HCT116 (cell line): ENCODE results near the gene FBXW4. TPM values are rescaled to one million over a fixed set of nuclear protein-coding genes. Genes with fewer than 3 reads are reported as not detected.

ENCODE experiments used
- ATAC-seq: fragments of 200-7000 bp; cut with Tn5 transposase; 2 replicates; pipeline ENCODE4 v1.9.1; 2020; ENCODE audit warnings: mild to moderate bottlenecking, moderate library complexity
- BruUV-seq: library from RNA; stranded (reverse); fragments of 400-500 nt; replicated peaks from 2 replicates; lab custom pipeline; 2021; lab: Mats Ljungman, UMichigan
- CTCF ChIA-PET: fragments of 300-600 bp; sonication (Branson Sonifier 250); formaldehyde crosslinking; loops from one replicate; lab custom pipeline; 2021; ENCODE audit warnings: antibody characterized with exemption; lab: Charles Lee
- POLR2A ChIA-PET: fragments of 300-600, 350-600 bp; sonication (Branson Sonifier 250); formaldehyde crosslinking; loops from one replicate; lab custom pipeline; 2021; ENCODE audit warnings: antibody characterized with exemption; lab: Charles Lee
- RAD21 ChIA-PET, 2 experiments: fragments of 300-600 bp; sonication (Branson Sonifier 250); formaldehyde crosslinking; loops; one replicate each; lab custom pipeline; 2023; ENCODE audit warnings: low total read pairs in 2 of 2; ENCODE audit not compliant: uncharacterized antibody in 2 of 2, unreplicated experiment in 2 of 2, low non-redundant PET in 1 of 2; lab: Charles Lee
- DNase-seq: peaks from one replicate; pipeline ENCODE4 v3.0.0-alpha.2; 2010; ENCODE audit warnings: low read depth, low spot score
- H2AFZ ChIP-seq: fragments of 200-600 bp; shearing (Covaris generic), sonication (generic); 2 replicates; pipeline ENCODE4 v1.6.1; 2017; ENCODE audit warnings: low read depth, mixed run types, mixed read lengths, antibody characterized with exemption, low read length; ENCODE audit not compliant: poor library complexity, severe bottlenecking
- H3K27ac ChIP-seq: 2 replicates; pipeline ENCODE4 v1.5.1; 2012; ENCODE audit warnings: low read depth, low read length
- H3K27me3 ChIP-seq: fragments of 200-600 bp; sonication (generic); 2 replicates; pipeline ENCODE4 v1.6.1; 2016; ENCODE audit warnings: mixed run types, low read length, mixed read lengths; ENCODE audit not compliant: insufficient read depth
- H3K36me3 ChIP-seq, 2 experiments: fragments of 200-500 bp in 1 of 2; fragments of 200-600 bp in 1 of 2; sonication (Bioruptor generic) in 1 of 2; sonication (generic) in 1 of 2; 2 replicates each; pipeline versions ENCODE4 v1.5.1 to v1.6.1; 2014 to 2016; ENCODE audit warnings: low read length in 2 of 2, inconsistent platforms in 1 of 2, mixed read lengths in 1 of 2, mixed run types in 1 of 2; ENCODE audit not compliant: insufficient read depth in 2 of 2, control insufficient read depth in 1 of 2
- H3K4me1 ChIP-seq, 2 experiments: fragments of 200-600 bp in 1 of 2; sonication (generic) in 1 of 2; 2 replicates each; pipeline versions ENCODE4 v1.5.1 to v1.6.1; 2012 to 2017; ENCODE audit warnings: low read length in 2 of 2, inconsistent platforms in 1 of 2, mild to moderate bottlenecking in 1 of 2, mixed read lengths in 1 of 2, mixed run types in 1 of 2, moderate library complexity in 1 of 2; ENCODE audit not compliant: insufficient read depth in 2 of 2, control insufficient read depth in 1 of 2
- H3K4me2 ChIP-seq: fragments of 200-600 bp; sonication (generic); 2 replicates; pipeline ENCODE4 v1.6.1; 2017; ENCODE audit warnings: mixed run types, low read length, mixed read lengths
- H3K4me3 ChIP-seq, 2 experiments: fragments of 200-600 bp in 1 of 2; sonication (generic) in 1 of 2; replicated peaks in 1 of 2; 2 replicates each; pipeline ENCODE4 v1.5.1; 2011 to 2016; ENCODE audit warnings: low read length in 2 of 2, control low read depth in 1 of 2, low read depth in 1 of 2, mild to moderate bottlenecking in 1 of 2, mixed read lengths in 1 of 2, mixed run types in 1 of 2
- H3K79me2 ChIP-seq: fragments of 200-600 bp; sonication (generic); 2 replicates; pipeline ENCODE4 v1.6.1; 2017; ENCODE audit warnings: mild to moderate bottlenecking, mixed run types, low read length, moderate library complexity, mixed read lengths; ENCODE audit not compliant: insufficient read depth
- H3K9ac ChIP-seq: fragments of 200-600 bp; sonication (generic); 2 replicates; pipeline ENCODE4 v1.6.1; 2016; ENCODE audit warnings: low read length, mixed read lengths
- H3K9me2 ChIP-seq: fragments of 200-600 bp; sonication (generic), shearing (Covaris generic); 2 replicates; pipeline ENCODE4 v1.6.1; 2017; ENCODE audit warnings: mixed run types, mild to moderate bottlenecking, moderate library complexity; ENCODE audit not compliant: insufficient read depth
- H3K9me3 ChIP-seq, 2 experiments: fragments of 200-500 bp in 1 of 2; fragments of 200-600 bp in 1 of 2; sonication (Bioruptor generic) in 1 of 2; sonication (generic) in 1 of 2; 2 replicates each; pipeline ENCODE4 v1.6.1; 2014 to 2017; ENCODE audit warnings: low read length in 2 of 2, mixed read lengths in 2 of 2, inconsistent platforms in 1 of 2, low read depth in 1 of 2, mild to moderate bottlenecking in 1 of 2, mixed run types in 1 of 2, moderate library complexity in 1 of 2; ENCODE audit not compliant: control insufficient read depth in 1 of 2, insufficient read depth in 1 of 2
- H4K20me1 ChIP-seq: fragments of 200-600 bp; sonication (generic), shearing (Covaris generic); 2 replicates; pipeline ENCODE4 v1.6.1; 2017; ENCODE audit warnings: mixed run types, mild to moderate bottlenecking, moderate library complexity; ENCODE audit not compliant: insufficient read depth
- intact Hi-C: fragments of 100-400 bp; cut with micrococcal nuclease; formaldehyde crosslinking; loops from 2 replicates; pipeline ENCODE4 v1.10.0; 2022
- total RNA-seq: library from RNA; stranded (reverse); gene quantifications from one replicate; pipeline ENCODE4 v1.2.1, GENCODE V29; 2021; ENCODE audit not compliant: unreplicated experiment
- TF ChIP-seq, protein P1 (sequence below), 3 experiments: fragments of 200-600 bp in 1 of 3; sonication (generic) in 1 of 3; IDR thresholded peaks in 2 of 3; conservative IDR thresholded peaks in 1 of 3; 2 replicates each; pipeline ENCODE4 v1.5.1; 2012 to 2017; ENCODE audit warnings: low read depth in 2 of 3, low read length in 2 of 3, antibody characterized with exemption in 1 of 3, borderline replicate concordance in 1 of 3, control low read depth in 1 of 3, mild to moderate bottlenecking in 1 of 3, mixed read lengths in 1 of 3, mixed run types in 1 of 3, moderate library complexity in 1 of 3; ENCODE audit not compliant: insufficient read depth in 1 of 3
- TF ChIP-seq, protein P2 (sequence below): IDR thresholded peaks from 2 replicates; pipeline ENCODE4 v1.6.1; 2011; ENCODE audit warnings: mild to moderate bottlenecking, low read length, moderate library complexity; ENCODE audit not compliant: insufficient replicate concordance; ENCODE audit errors: extremely low read depth
- TF ChIP-seq, protein P3 (sequence below): IDR thresholded peaks from 2 replicates; pipeline ENCODE4 v1.6.1; 2012; ENCODE audit warnings: low read depth

The FBXW4 gene
- total RNA-seq, 1 experiment from 2014 or later = 35.3 TPM

DNA sequence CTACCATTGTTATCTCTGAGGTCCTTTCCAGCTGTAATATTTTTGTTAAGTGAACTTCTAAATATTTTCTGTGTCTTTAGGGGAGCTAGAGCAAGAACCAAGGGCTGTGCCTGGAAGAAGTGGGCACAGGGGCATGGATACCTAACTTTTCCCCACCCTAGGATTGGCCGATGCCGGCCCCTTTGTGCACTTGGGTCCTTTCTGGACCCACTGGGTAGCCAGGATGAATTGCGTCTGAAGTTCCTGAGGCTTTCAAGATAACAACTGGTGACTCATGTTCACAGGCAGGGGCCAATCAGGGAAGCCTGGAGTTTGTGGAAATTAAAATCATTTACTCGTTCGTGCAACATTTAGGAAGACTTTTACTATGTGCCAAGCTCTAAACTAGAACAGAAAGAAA lies 106.1 kb downstream of the FBXW4 start:
- ATAC-seq = peak; percentile 39
- BruUV-seq = no TSS peak
- CTCF ChIA-PET = interaction anchor here (1.8 to 3.7 kb wide), 4 partner anchors 14 to 375 kb away, joined by 10 to 25 read pairs (median 14); no protein-coding TSS in a partner anchor
- H3K9me2 ChIP-seq = no peaks in the 10 kb centered on the region
- H4K20me1 ChIP-seq = no peaks in the 10 kb centered on the region
- intact Hi-C loops = loop anchor here (5.0 kb wide), 1 partner anchor 193 kb away; the partner anchor contains the start of gene NPM3
- peak overlapping the region; percentile 24; the same call in 1 of the 2 replicates for H3K27ac ChIP-seq
- no peaks in the 10 kb centered on the region for H3K9me3 ChIP-seq
- H3K4me1 ChIP-seq = peaks cover 10 to 16% of the 10 kb centered on the region in 2 experiments; a peak in 3 of 4 replicates
- TF ChIP-seq, protein P1, sequence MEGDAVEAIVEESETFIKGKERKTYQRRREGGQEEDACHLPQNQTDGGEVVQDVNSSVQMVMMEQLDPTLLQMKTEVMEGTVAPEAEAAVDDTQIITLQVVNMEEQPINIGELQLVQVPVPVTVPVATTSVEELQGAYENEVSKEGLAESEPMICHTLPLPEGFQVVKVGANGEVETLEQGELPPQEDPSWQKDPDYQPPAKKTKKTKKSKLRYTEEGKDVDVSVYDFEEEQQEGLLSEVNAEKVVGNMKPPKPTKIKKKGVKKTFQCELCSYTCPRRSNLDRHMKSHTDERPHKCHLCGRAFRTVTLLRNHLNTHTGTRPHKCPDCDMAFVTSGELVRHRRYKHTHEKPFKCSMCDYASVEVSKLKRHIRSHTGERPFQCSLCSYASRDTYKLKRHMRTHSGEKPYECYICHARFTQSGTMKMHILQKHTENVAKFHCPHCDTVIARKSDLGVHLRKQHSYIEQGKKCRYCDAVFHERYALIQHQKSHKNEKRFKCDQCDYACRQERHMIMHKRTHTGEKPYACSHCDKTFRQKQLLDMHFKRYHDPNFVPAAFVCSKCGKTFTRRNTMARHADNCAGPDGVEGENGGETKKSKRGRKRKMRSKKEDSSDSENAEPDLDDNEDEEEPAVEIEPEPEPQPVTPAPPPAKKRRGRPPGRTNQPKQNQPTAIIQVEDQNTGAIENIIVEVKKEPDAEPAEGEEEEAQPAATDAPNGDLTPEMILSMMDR (IDR thresholded peaks at IDR 0.05 in 2 of 3, conservative IDR thresholded peaks at IDR 0.05 in 1 of 3; ENCODE audit: borderline replicate concordance in 1 of 3, insufficient read depth in 1 of 3, low read depth in 2 of 3, low read length in 2 of 3) = no peak
- TF ChIP-seq, protein P2, sequence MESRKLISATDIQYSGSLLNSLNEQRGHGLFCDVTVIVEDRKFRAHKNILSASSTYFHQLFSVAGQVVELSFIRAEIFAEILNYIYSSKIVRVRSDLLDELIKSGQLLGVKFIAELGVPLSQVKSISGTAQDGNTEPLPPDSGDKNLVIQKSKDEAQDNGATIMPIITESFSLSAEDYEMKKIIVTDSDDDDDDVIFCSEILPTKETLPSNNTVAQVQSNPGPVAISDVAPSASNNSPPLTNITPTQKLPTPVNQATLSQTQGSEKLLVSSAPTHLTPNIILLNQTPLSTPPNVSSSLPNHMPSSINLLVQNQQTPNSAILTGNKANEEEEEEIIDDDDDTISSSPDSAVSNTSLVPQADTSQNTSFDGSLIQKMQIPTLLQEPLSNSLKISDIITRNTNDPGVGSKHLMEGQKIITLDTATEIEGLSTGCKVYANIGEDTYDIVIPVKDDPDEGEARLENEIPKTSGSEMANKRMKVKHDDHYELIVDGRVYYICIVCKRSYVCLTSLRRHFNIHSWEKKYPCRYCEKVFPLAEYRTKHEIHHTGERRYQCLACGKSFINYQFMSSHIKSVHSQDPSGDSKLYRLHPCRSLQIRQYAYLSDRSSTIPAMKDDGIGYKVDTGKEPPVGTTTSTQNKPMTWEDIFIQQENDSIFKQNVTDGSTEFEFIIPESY = no peak
- TF ChIP-seq, protein P3, sequence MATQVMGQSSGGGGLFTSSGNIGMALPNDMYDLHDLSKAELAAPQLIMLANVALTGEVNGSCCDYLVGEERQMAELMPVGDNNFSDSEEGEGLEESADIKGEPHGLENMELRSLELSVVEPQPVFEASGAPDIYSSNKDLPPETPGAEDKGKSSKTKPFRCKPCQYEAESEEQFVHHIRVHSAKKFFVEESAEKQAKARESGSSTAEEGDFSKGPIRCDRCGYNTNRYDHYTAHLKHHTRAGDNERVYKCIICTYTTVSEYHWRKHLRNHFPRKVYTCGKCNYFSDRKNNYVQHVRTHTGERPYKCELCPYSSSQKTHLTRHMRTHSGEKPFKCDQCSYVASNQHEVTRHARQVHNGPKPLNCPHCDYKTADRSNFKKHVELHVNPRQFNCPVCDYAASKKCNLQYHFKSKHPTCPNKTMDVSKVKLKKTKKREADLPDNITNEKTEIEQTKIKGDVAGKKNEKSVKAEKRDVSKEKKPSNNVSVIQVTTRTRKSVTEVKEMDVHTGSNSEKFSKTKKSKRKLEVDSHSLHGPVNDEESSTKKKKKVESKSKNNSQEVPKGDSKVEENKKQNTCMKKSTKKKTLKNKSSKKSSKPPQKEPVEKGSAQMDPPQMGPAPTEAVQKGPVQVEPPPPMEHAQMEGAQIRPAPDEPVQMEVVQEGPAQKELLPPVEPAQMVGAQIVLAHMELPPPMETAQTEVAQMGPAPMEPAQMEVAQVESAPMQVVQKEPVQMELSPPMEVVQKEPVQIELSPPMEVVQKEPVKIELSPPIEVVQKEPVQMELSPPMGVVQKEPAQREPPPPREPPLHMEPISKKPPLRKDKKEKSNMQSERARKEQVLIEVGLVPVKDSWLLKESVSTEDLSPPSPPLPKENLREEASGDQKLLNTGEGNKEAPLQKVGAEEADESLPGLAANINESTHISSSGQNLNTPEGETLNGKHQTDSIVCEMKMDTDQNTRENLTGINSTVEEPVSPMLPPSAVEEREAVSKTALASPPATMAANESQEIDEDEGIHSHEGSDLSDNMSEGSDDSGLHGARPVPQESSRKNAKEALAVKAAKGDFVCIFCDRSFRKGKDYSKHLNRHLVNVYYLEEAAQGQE = no peak
- peaks cover 10 to 13% of the 10 kb centered on the region in 2 experiments for H3K36me3 ChIP-seq
- H3K4me2 ChIP-seq = peak overlapping the region; percentile 87
- DNase-seq = peak; percentile 6
- H3K27me3 ChIP-seq = no peaks in the 10 kb centered on the region
- H3K4me3 ChIP-seq = peak overlapping the region; percentile 89 to 94
- no peak overlapping the region for H2AFZ ChIP-seq
- POLR2A ChIA-PET = no interaction called here
- RAD21 ChIA-PET = no interaction called here
- H3K9ac ChIP-seq = peak overlapping the region; percentile 84
- H3K79me2 ChIP-seq = peaks cover 15% of the 10 kb centered on the region
